HG03432 (cell line): ENCODE measurements around the gene CACNA2D3.
"Not testable (repeated sequence)": the region's sequence is repeated elsewhere in the genome, so short reads cannot be mapped to it uniquely, and the experiment has no call there.

Source experiments
- ATAC-seq: cut with Tn5 transposase; IDR thresholded peaks from one replicate; pipeline ENCODE4 v1.9.1; 2021; ENCODE audit warnings: mild to moderate bottlenecking, moderate library complexity; ENCODE audit not compliant: unreplicated experiment

Gene CACNA2D3

GRCh38 chr3:54608041-54608440 is 485.7 kb downstream of the CACNA2D3 start:
- ATAC-seq: no peak

- no peak for ATAC-seq
Measured at GRCh38 chr3:54619053-54619452, 496.7 kb downstream of the CACNA2D3 start.

- ATAC-seq: no peak
Measured at GRCh38 chr3:54619531-54619930, 497.2 kb downstream of the CACNA2D3 start.

- no peak for ATAC-seq
Measured at GRCh38 chr3:54621184-54621583, 498.8 kb downstream of the CACNA2D3 start.

- no peak for ATAC-seq
Measured at GRCh38 chr3:54622678-54623077, 500.3 kb downstream of the CACNA2D3 start.

GRCh38 chr3:54625805-54626787 is 503.7 kb downstream of the CACNA2D3 start:
- no peak for ATAC-seq

GRCh38 chr3:54628888-54629441 is 506.6 kb downstream of the CACNA2D3 start:
- no peak for ATAC-seq

- ATAC-seq: no peak
Measured at GRCh38 chr3:54630101-54630623, 507.8 kb downstream of the CACNA2D3 start.

GRCh38 chr3:54631001-54631400 is 508.6 kb downstream of the CACNA2D3 start:
- not testable (repeated sequence) for ATAC-seq

GRCh38 chr3:54631516-54632325 is 509.4 kb downstream of the CACNA2D3 start:
- no peak for ATAC-seq

- no peak for ATAC-seq
Measured at GRCh38 chr3:54632326-54632665, 509.9 kb downstream of the CACNA2D3 start.

GRCh38 chr3:54632834-54633233 is 510.5 kb downstream of the CACNA2D3 start:
- no peak for ATAC-seq

GRCh38 chr3:54633444-54634121 is 511.2 kb downstream of the CACNA2D3 start:
- no peak for ATAC-seq

- no peak for ATAC-seq
Measured at GRCh38 chr3:54634122-54634469, 511.7 kb downstream of the CACNA2D3 start.

- ATAC-seq: not testable (repeated sequence)
Measured at GRCh38 chr3:54639790-54640372, 517.5 kb downstream of the CACNA2D3 start.

GRCh38 chr3:54641226-54642014 is 519.1 kb downstream of the CACNA2D3 start:
- no peak for ATAC-seq

- no peak for ATAC-seq
Measured at GRCh38 chr3:54642147-54642546, 519.8 kb downstream of the CACNA2D3 start.

- no peak for ATAC-seq
Measured at GRCh38 chr3:54647721-54648120, 525.4 kb downstream of the CACNA2D3 start.

GRCh38 chr3:54649551-54649950 is 527.2 kb downstream of the CACNA2D3 start:
- ATAC-seq: no peak
